ENCODE measurements around the gene SNU13. TPM values are rescaled to one million over a fixed set of nuclear protein-coding genes. Genes with fewer than 3 reads are reported as not detected.

The SNU13 gene
- total and polyA plus RNA-seq, 2 of the 4 experiments (the other 2 are of a cell fraction), result 122 to 185 TPM

GRCh38 chr22:41641854-41642253 lies 46.8 kb downstream of the SNU13 start:
- intact Hi-C loops (cut with micrococcal nuclease), result no loop called here
- Histone ChIP-seq H2BK20ac (ENCODE audit: low read depth, low read length) (no peak overlapping the region), H2AFZ (replicated peaks; ENCODE audit: low read length, poor library complexity) (no peak overlapping the region), H3K18ac (ENCODE audit: low read depth, low read length) (no peak overlapping the region), H3K4me1 (ENCODE audit: control insufficient read depth, insufficient read depth, low read length) (no peaks in the 10 kb centered on the region), H3K4me2 (ENCODE audit: low read depth, low read length) (no peak overlapping the region), H3K79me1 (ENCODE audit: low read depth in 1 of 2, low read length in 2 of 2) (peaks cover 30 to 41% of the 10 kb centered on the region in 2 experiments), H3K27ac (ENCODE audit: insufficient read depth, low read length) (no peak overlapping the region), H4K5ac (ENCODE audit: low read depth, low read length) (no peak overlapping the region), H2AK9ac (replicated peaks; ENCODE audit: low read depth, low read length, poor library complexity) (no peak overlapping the region), H3K4ac (ENCODE audit: low read depth, low read length) (no peak overlapping the region), H2BK15ac (ENCODE audit: low read depth, low read length) (no peak overlapping the region), H3K9me1 (ENCODE audit: insufficient read depth, low read length) (peaks cover 3% of the 10 kb centered on the region; the same call in 1 of the 2 replicates), H4K20me1 (ENCODE audit: insufficient read depth, low read length) (peaks cover 5% of the 10 kb centered on the region; the same call in 1 of the 2 replicates), H2AK5ac (ENCODE audit: low read depth, low read length) (no peak overlapping the region), H3K27me3 (ENCODE audit: control insufficient read depth, insufficient read depth, low read length) (no peaks in the 10 kb centered on the region), H3K9ac (ENCODE audit: low read depth, low read length) (no peak overlapping the region), H3K23ac (ENCODE audit: low read depth, low read length) (no peak overlapping the region), H3K9me3 (ENCODE audit: control insufficient read depth, insufficient read depth, low read length) (no peaks in the 10 kb centered on the region), H2BK5ac (ENCODE audit: low read depth, low read length, poor library complexity, severe bottlenecking) (no peak overlapping the region), H3K14ac (replicated peaks; ENCODE audit: low read depth, low read length) (no peak overlapping the region), H4K91ac (ENCODE audit: insufficient read depth, low read depth, low read length) (no peak overlapping the region; the same call in 1 of the 2 replicates), H3K4me3 (ENCODE audit: insufficient read depth, low read depth, low read length) (no peak overlapping the region), H2BK120ac (ENCODE audit: low read depth, low read length) (no peak overlapping the region), H3K36me3 (ENCODE audit: control insufficient read depth, insufficient read depth, low read length) (peaks cover 56% of the 10 kb centered on the region), H4K8ac (ENCODE audit: low read depth in 2 of 2, low read length in 2 of 2) (no peak overlapping the region), H3K56ac (ENCODE audit: extremely low read depth, insufficient read depth, low read length) (no peak overlapping the region)
- 100% methylated on average over 6 of the region's 7 CpGs; no CpG with 5 or more reads in 1 of the 2 experiments for WGBS, 2 experiments (ENCODE audit: extremely low coverage in 2 of 2, insufficient read length in 1 of 2)
- ATAC-seq (ENCODE audit: low read depth), result no peak
- dilution Hi-C loops (cut with HindIII; ENCODE audit: low sequenced_read_pairs, unreplicated experiment), result no loop called here
- no peak for DNase-seq
- ChIA-PET CTCF (no interaction called here), POLR2A (ENCODE audit: unreplicated experiment) (no interaction called here)
- TF ChIP-seq FOS (IDR thresholded peaks at IDR 0.05; ENCODE audit: low read depth, low read length) (no peak), CEBPB (IDR thresholded peaks at IDR 0.05; ENCODE audit: low read depth, low read length) (no peak), MXI1 (IDR thresholded peaks at IDR 0.05; ENCODE audit: borderline replicate concordance, low read depth, low read length) (no peak), ELK1 (IDR thresholded peaks at IDR 0.05; ENCODE audit: borderline replicate concordance, low read depth, low read length) (no peak), RCOR1 (IDR thresholded peaks at IDR 0.05; ENCODE audit: insufficient replicate concordance, low read length) (no peak), NFE2L2 (IDR thresholded peaks at IDR 0.05; ENCODE audit: low read depth, low read length) (no peak), CHD1 (IDR thresholded peaks at IDR 0.05; ENCODE audit: low read depth, low read length) (no peak), RAD21 (IDR thresholded peaks at IDR 0.05; ENCODE audit: low read length) (no peak), BHLHE40 (IDR thresholded peaks at IDR 0.05; ENCODE audit: low read depth, low read length) (no peak), USF2 (IDR thresholded peaks at IDR 0.05; ENCODE audit: low read depth, low read length) (no peak), MAFK (IDR thresholded peaks at IDR 0.05; ENCODE audit: low read depth, low read length) (no peak), MAZ (IDR thresholded peaks at IDR 0.05; ENCODE audit: borderline replicate concordance, low read depth, low read length) (no peak), SMC3 (IDR thresholded peaks at IDR 0.05; ENCODE audit: low read depth, low read length) (no peak), RFX5 (IDR thresholded peaks at IDR 0.05; ENCODE audit: low read depth, low read length) (no peak), POLR2A (IDR thresholded peaks at IDR 0.05; ENCODE audit: low read depth, low read length) (no peak), CTCF (conservative IDR thresholded peaks at IDR 0.05; ENCODE audit: low read depth, low read length) (no peak)
- in situ Hi-C loops (cut with MboI; ENCODE audit: low sequenced_read_pairs), result no loop called here
- BruUV-seq (replicated peaks), result no TSS peak

Measured in IMR-90 (cell line).